Endothelial cell of umbilical vein (primary cell): ENCODE data around the gene ANKUB1. TPM values are rescaled to one million over a fixed set of nuclear protein-coding genes. Genes with fewer than 3 reads are reported as not detected.

Experiments
- Bru-seq: library from RNA; stranded (reverse); fragments of 400-500 nt; gene quantifications from one replicate; lab custom pipeline; 2021; lab: Mats Ljungman, UMichigan
- BruChase-seq, 2 experiments: library from RNA; stranded (reverse); fragments of 400-500 nt; gene quantifications; one replicate each; lab custom pipeline; 2021; lab: Mats Ljungman, UMichigan
- BruUV-seq: library from RNA; stranded (reverse); fragments of 400-500 nt; replicated peaks from 2 replicates; lab custom pipeline; 2021; lab: Mats Ljungman, UMichigan
- CTCF ChIA-PET: fragments of 300-600, 350-600 bp; sonication (Branson Sonifier 250); formaldehyde crosslinking; loops from one replicate; lab custom pipeline; 2021; ENCODE audit warnings: antibody characterized with exemption, inconsistent platforms; lab: Charles Lee
- POLR2A ChIA-PET: fragments of 300-600, 350-600 bp; sonication (Branson Sonifier 250); formaldehyde crosslinking; loops from one replicate; lab custom pipeline; 2021; ENCODE audit warnings: antibody characterized with exemption, inconsistent platforms; lab: Charles Lee
- DNase-seq: peaks from one replicate; pipeline ENCODE4 v3.0.0-alpha.2; 2011; ENCODE audit warnings: low read depth, low spot score
- FAIRE-seq: peaks from 2 replicates; lab custom pipeline; 2011; peaks lifted over from hg19 to GRCh38; lab: Jason Lieb, UNC
- H2AFZ ChIP-seq: 2 replicates; pipeline ENCODE4 v1.6.0; 2012; ENCODE audit warnings: low read depth, low read length, control low read depth, inconsistent platforms
- H3K27ac ChIP-seq: 2 replicates; pipeline ENCODE4 v1.5.1; 2011; ENCODE audit warnings: low read depth, mild to moderate bottlenecking, control low read depth, low read length, moderate library complexity; ENCODE audit not compliant: insufficient read depth
- H3K27me3 ChIP-seq, 2 experiments: 2 replicates each; pipeline versions ENCODE4 v1.6.0 to v1.6.1; 2011; ENCODE audit warnings: low read length in 2 of 2, mixed read lengths in 1 of 2; ENCODE audit not compliant: control insufficient read depth in 2 of 2, insufficient read depth in 2 of 2
- H3K36me3 ChIP-seq, 2 experiments: 2 replicates in 1 of 2; 3 replicates in 1 of 2; pipeline ENCODE4 v1.5.1; 2011; ENCODE audit warnings: low read length in 2 of 2, mild to moderate bottlenecking in 1 of 2, moderate library complexity in 1 of 2; ENCODE audit not compliant: control insufficient read depth in 2 of 2, insufficient read depth in 2 of 2; ENCODE audit errors: extremely low read depth in 1 of 2
- H3K4me1 ChIP-seq: 3 replicates; pipeline ENCODE4 v1.5.1; 2011; ENCODE audit warnings: mild to moderate bottlenecking, low read length; ENCODE audit not compliant: control insufficient read depth, insufficient read depth; ENCODE audit errors: extremely low read depth
- H3K4me2 ChIP-seq: 2 replicates; pipeline ENCODE4 v1.6.1; 2011; ENCODE audit warnings: low read length, control low read depth, mixed read lengths; ENCODE audit not compliant: insufficient read depth
- H3K4me3 ChIP-seq, 3 experiments: fragments of 200-600 bp in 1 of 3; sonication (generic), shearing (Covaris generic) in 1 of 3; replicated peaks in 1 of 3; 2 replicates each; pipeline ENCODE4 v1.5.1; 2011 to 2016; ENCODE audit warnings: control low read depth in 3 of 3, low read length in 3 of 3, mild to moderate bottlenecking in 2 of 3, inconsistent platforms in 1 of 3, low read depth in 1 of 3, moderate library complexity in 1 of 3; ENCODE audit not compliant: insufficient read depth in 1 of 3
- H3K79me2 ChIP-seq: 2 replicates; pipeline ENCODE4 v1.6.0; 2012; ENCODE audit warnings: low read length, inconsistent platforms; ENCODE audit not compliant: control insufficient read depth, insufficient read depth
- H3K9ac ChIP-seq: replicated peaks from 2 replicates; pipeline ENCODE3; 2011; ENCODE audit warnings: low read length, control low read depth; ENCODE audit not compliant: insufficient read depth; ENCODE audit errors: extremely low read depth
- H3K9me1 ChIP-seq: replicated peaks from 3 replicates; pipeline ENCODE4 v1.6.0; 2011; ENCODE audit warnings: mild to moderate bottlenecking, low read length; ENCODE audit not compliant: control insufficient read depth, insufficient read depth; ENCODE audit errors: extremely low read depth
- H3K9me3 ChIP-seq: replicated peaks from 2 replicates; pipeline ENCODE4 v1.5.1; 2012; ENCODE audit warnings: low read length, inconsistent platforms; ENCODE audit not compliant: control insufficient read depth, insufficient read depth
- H4K20me1 ChIP-seq: replicated peaks from 2 replicates; pipeline ENCODE3; 2011; ENCODE audit warnings: mild to moderate bottlenecking, low read length; ENCODE audit not compliant: control insufficient read depth, insufficient read depth; ENCODE audit errors: extremely low read depth
- CTCF ChIP-seq, 2 donors: IDR thresholded peaks; 1 replicate in 1 of 2; 2 replicates in 1 of 2; pipeline ENCODE4 v1.5.1; 2011; ENCODE audit warnings: low read length in 2 of 2, mild to moderate bottlenecking in 2 of 2, moderate library complexity in 2 of 2, control low read depth in 1 of 2, inconsistent platforms in 1 of 2, low read depth in 1 of 2; ENCODE audit not compliant: insufficient read depth in 1 of 2; ENCODE audit errors: extremely low read depth in 1 of 2
- EZH2 ChIP-seq: IDR thresholded peaks from 2 replicates; pipeline ENCODE4 v1.6.1; 2012; ENCODE audit warnings: borderline replicate concordance, low read depth, mild to moderate bottlenecking, moderate library complexity, low read length, inconsistent platforms; ENCODE audit not compliant: severe bottlenecking
- FOS ChIP-seq: IDR thresholded peaks from 2 replicates; pipeline ENCODE4 v1.6.1; 2011; ENCODE audit warnings: mild to moderate bottlenecking, low read length, moderate library complexity, borderline replicate concordance; ENCODE audit not compliant: insufficient read depth
- GATA2 ChIP-seq: IDR thresholded peaks from 2 replicates; pipeline ENCODE4 v1.7.0; 2011; ENCODE audit warnings: low read depth, mild to moderate bottlenecking, moderate library complexity, mixed read lengths, low read length; ENCODE audit not compliant: insufficient read length, insufficient read depth
- JUN ChIP-seq: IDR thresholded peaks from 2 replicates; pipeline ENCODE4 v1.6.1; 2011; ENCODE audit warnings: borderline replicate concordance, low read depth; ENCODE audit not compliant: insufficient read length, insufficient read depth
- MAX ChIP-seq: IDR thresholded peaks from 2 replicates; pipeline ENCODE4 v1.6.1; 2011; ENCODE audit not compliant: insufficient read depth, insufficient read length
- MYC ChIP-seq: IDR thresholded peaks from one replicate; pipeline ENCODE4 v1.6.1; 2011; ENCODE audit warnings: mild to moderate bottlenecking, low read depth, low read length
- POLR2A ChIP-seq: IDR thresholded peaks from 2 replicates; pipeline ENCODE4 v1.6.1; 2012; ENCODE audit warnings: low read depth, mild to moderate bottlenecking, control low read depth, low read length
- POLR2AphosphoS5 ChIP-seq: IDR thresholded peaks from 2 replicates; pipeline ENCODE4 v1.6.1; 2012; ENCODE audit warnings: low read depth, mild to moderate bottlenecking, control low read depth, low read length, moderate library complexity; ENCODE audit not compliant: insufficient read depth
- dilution Hi-C: fragments of 300-500 bp; cut with MboI; formaldehyde crosslinking; loops from one replicate; pipeline ENCODE4 v1.15.0; 2019; ENCODE audit warnings: low sequenced_read_pairs; ENCODE audit not compliant: extremely low pct_ligation_motif_present
- intact Hi-C: fragments of 100-400 bp; cut with micrococcal nuclease; formaldehyde crosslinking; loops from one replicate; pipeline ENCODE4 v1.10.0; 2022
- long read RNA-seq: library from polyadenylated mRNA; stranded (forward); transcript quantifications from one replicate; pipeline ENCODE4 v2.0.0, GENCODE V29; 2021
- polyA minus RNA-seq, 3 experiments: library from RNA; depleted of rRNA, polyadenylated mRNA; stranded (reverse); fragments of >200 nt; gene quantifications; 1 replicate in 1 of 3; 2 replicates in 2 of 3; pipeline ENCODE4 v1.2.3, GENCODE V29; 2011
- polyA plus RNA-seq, 4 experiments: library from polyadenylated mRNA; depleted of rRNA in 3 of 4; stranded (reverse) in 3 of 4; unstranded in 1 of 4; fragments of >200 nt; gene quantifications; 2 replicates each; pipeline versions ENCODE4 v1.2.1 to v1.2.3, GENCODE V29; 2011 to 2012; ENCODE audit warnings: missing spikeins in 1 of 4
- total RNA-seq: library from RNA; stranded (reverse); gene quantifications from 2 replicates; pipeline ENCODE4 v1.2.3, GENCODE V29; 2021

ANKUB1 gene
- total RNA-seq (not detected in 2 replicates), polyA plus RNA-seq (not detected in 2 replicates), polyA minus RNA-seq (not detected in 2 replicates), Bru-seq, nascent RNA (not detected), BruChase-seq, experiment 1, labeled RNA remaining after a 6-hour chase (percentile 41 among the genes with signal in this experiment), BruChase-seq, experiment 2, labeled RNA remaining after a 2-hour chase (percentile 19 among the genes with signal in this experiment)
- not detected in 2 replicates for polyA plus RNA-seq (2011; cell fraction: cytosol; rRNA removed)
- polyA plus RNA-seq (2011; cell fraction: nucleus; rRNA removed) = 0.33 and 0.56 TPM in 2 replicates
- polyA plus RNA-seq (2012) = not detected in 2 replicates
- polyA minus RNA-seq (2011; cell fraction: cytosol; rRNA and poly(A)+ RNA removed) = not detected
- not detected in 2 replicates for polyA minus RNA-seq (2011; cell fraction: nucleus; rRNA and poly(A)+ RNA removed)
- long read RNA-seq, partial matches to known transcripts = 0 of 13 reads
- long read RNA-seq, other reads (novel, unspliced or antisense) = 13 of 13 reads

GRCh38 chr3:149792452-149793270 is at the start of gene ANKUB1:
Gene ANKUB1, minus strand, starts transcription at chr3:149792554. Its CDS starts 188 bp downstream, at chr3:149792366.
- Histone ChIP-seq H3K9ac (no peak within 1 kb of the TSS), H4K20me1 (no peaks in the 10 kb centered on the region), H3K9me3 (no peaks in the 10 kb centered on the region), H3K4me3 (no peak within 1 kb of the TSS), H3K79me2 (no peaks in the 10 kb centered on the region), H3K27me3 (peaks cover 11 to 15% of the 10 kb centered on the region in 2 experiments), H3K36me3 (no peaks in the 10 kb centered on the region), H3K4me1 (no peaks in the 10 kb centered on the region), H2AFZ (no peak within 1 kb of the TSS), H3K9me1 (no peaks in the 10 kb centered on the region), H3K27ac (no peak within 1 kb of the TSS), H3K4me2 (no peak within 1 kb of the TSS)
- DNase-seq (no peak), FAIRE-seq (no peak)
- CTCF ChIA-PET = interaction anchor here (1.2 to 2.0 kb wide), 2 partner anchors 16 to 21 kb away, joined by 3 to 16 read pairs; no protein-coding TSS in a partner anchor
- dilution Hi-C loops (no loop called here), intact Hi-C loops (no loop called here)
- no TSS peak for BruUV-seq
- TF ChIP-seq MAX = no peak
- no peak for TF ChIP-seq FOS
- TF ChIP-seq POLR2A = no peak
- no peak for TF ChIP-seq JUN
- no peak for TF ChIP-seq GATA2
- no peak for TF ChIP-seq MYC
- no peak for TF ChIP-seq POLR2AphosphoS5
- no peak for TF ChIP-seq CTCF (IDR thresholded peaks at IDR 0.05; ENCODE audit: extremely low read depth in 1 of 2, insufficient read depth in 1 of 2, low read depth in 1 of 2, low read length in 2 of 2)
- no peak for TF ChIP-seq EZH2
- POLR2A ChIA-PET = interaction anchor here (0.7 kb wide), 1 partner anchor 214 kb away, joined by 7 read pairs; no protein-coding TSS in a partner anchor
